GDM1 (cell line): ENCODE results near the gene CCDC196.
"Not testable (repeated sequence)": the region's sequence is repeated elsewhere in the genome, so short reads cannot be mapped to it uniquely, and the experiment has no call there.

ENCODE experiments used
- DNase-seq: peaks from one replicate; lab custom pipeline; 2025; lab: John Stamatoyannopoulos, UW

Gene CCDC196

GRCh38 chr14:66495218-66496098 is 9.3 kb downstream of the CCDC196 start:
- DNase-seq, result peak; percentile 45

- DNase-seq, result no peak
Observed at GRCh38 chr14:66496188-66496807, 10.1 kb downstream of the CCDC196 start.

GRCh38 chr14:66496911-66497310 is 10.7 kb downstream of the CCDC196 start:
- DNase-seq, result no peak

GRCh38 chr14:66498311-66498710 is 12.1 kb downstream of the CCDC196 start:
- no peak for DNase-seq

GRCh38 chr14:66501592-66501991 is 15.4 kb downstream of the CCDC196 start:
- no peak for DNase-seq

- not testable (repeated sequence) for DNase-seq
Observed at GRCh38 chr14:66502836-66503235, 16.7 kb downstream of the CCDC196 start.

- no peak for DNase-seq
Observed at GRCh38 chr14:66503532-66503931, 17.4 kb downstream of the CCDC196 start.

- DNase-seq, result no peak
Observed at GRCh38 chr14:66507181-66507721, 21.1 kb downstream of the CCDC196 start.

- peak; percentile 98 for DNase-seq
Observed at GRCh38 chr14:66507722-66508546, 21.8 kb downstream of the CCDC196 start, which contains the start of gene GPHN. TSS of gene GPHN (plus strand) at chr14:66508147.

- DNase-seq, result no peak
Observed at GRCh38 chr14:66508547-66508845, 22.3 kb downstream of the CCDC196 start.

GRCh38 chr14:66508846-66509621 is 22.9 kb downstream of the CCDC196 start:
- DNase-seq, result no peak

- no peak for DNase-seq
Observed at GRCh38 chr14:66509874-66510273, 23.7 kb downstream of the CCDC196 start.

- DNase-seq, result no peak
Observed at GRCh38 chr14:66511849-66512248, 25.7 kb downstream of the CCDC196 start.

GRCh38 chr14:66514213-66514612 is 28.0 kb downstream of the CCDC196 start:
- DNase-seq, result no peak

- no peak for DNase-seq
Observed at GRCh38 chr14:66530526-66530925, 44.4 kb downstream of the CCDC196 start.

- DNase-seq, result no peak
Observed at GRCh38 chr14:66539034-66539433, 52.9 kb downstream of the CCDC196 start.

GRCh38 chr14:66540038-66540437 is 53.9 kb downstream of the CCDC196 start:
- no peak for DNase-seq

- DNase-seq, result no peak
Observed at GRCh38 chr14:66541627-66542026, 55.5 kb downstream of the CCDC196 start.

GRCh38 chr14:66543996-66544395 is 57.8 kb downstream of the CCDC196 start:
- no peak for DNase-seq

- not testable (repeated sequence) for DNase-seq
Observed at GRCh38 chr14:66545191-66545590, 59.0 kb downstream of the CCDC196 start.

GRCh38 chr14:66545751-66546150 is 59.6 kb downstream of the CCDC196 start:
- not testable (repeated sequence) for DNase-seq
